K562 (cell line): ENCODE data around the gene PATL2. TPM values are rescaled to one million over a fixed set of nuclear protein-coding genes. Genes with fewer than 3 reads are reported as not detected.

Experiments
- ATAC-seq: fragments of 200-7000 bp; cut with Tn5 transposase; 3 replicates; pipeline ENCODE4 v1.9.1; 2020; ENCODE audit warnings: moderate library complexity
- BruUV-seq: library from RNA; stranded (reverse); fragments of 400-500 nt; replicated peaks from 2 replicates; lab custom pipeline; 2021; lab: Mats Ljungman, UMichigan
- CTCF ChIA-PET: fragments of 300-600 bp; formaldehyde crosslinking; extraction: SDS; loops from one replicate; lab custom pipeline; 2021; ENCODE audit warnings: low intra/inter-chr PET ratio; lab: Yijun Ruan, JAX
- POLR2A ChIA-PET: fragments of 300-600, 350-650 bp; sonication (Branson Sonifier 250); formaldehyde crosslinking; extraction: SDS; loops from one replicate; lab custom pipeline; 2021; ENCODE audit warnings: antibody characterized with exemption, inconsistent platforms; lab: Yijun Ruan, JAX
- DNase-seq, 4 experiments: peaks; one replicate each; pipeline versions ENCODE4 v3.0.0 to v3.0.0-alpha.2; 2011 to 2018; ENCODE audit warnings: low spot score in 3 of 4, mixed read lengths in 3 of 4; ENCODE audit errors: extremely low read depth in 1 of 4
- FAIRE-seq: peaks from 2 replicates; lab custom pipeline; 2011; peaks lifted over from hg19 to GRCh38; lab: Jason Lieb, UNC
- H2AFZ ChIP-seq: 2 replicates; pipeline ENCODE4 v1.6.0; 2011; ENCODE audit warnings: low read depth, low read length, control low read depth, inconsistent platforms
- H3K27ac ChIP-seq: fragments of 200-600 bp; 3 replicates; pipeline ENCODE4 v1.8.0; 2011; ENCODE audit warnings: low read depth, mild to moderate bottlenecking, control low read depth, inconsistent platforms, low read length, moderate library complexity, mixed read lengths; ENCODE audit errors: extremely low read depth
- H3K27me3 ChIP-seq, 2 experiments: fragments of 300-600 bp in 1 of 2; 2 replicates in 1 of 2; 3 replicates in 1 of 2; pipeline versions ENCODE4 v1.6.0 to v1.8.0; 2011; ENCODE audit warnings: inconsistent platforms in 2 of 2, low read length in 2 of 2, mild to moderate bottlenecking in 1 of 2, mixed read lengths in 1 of 2, moderate library complexity in 1 of 2; ENCODE audit not compliant: control insufficient read depth in 2 of 2, insufficient read depth in 2 of 2
- H3K36me3 ChIP-seq: fragments of 300-600 bp; 3 replicates; pipeline ENCODE4 v1.8.0; 2011; ENCODE audit warnings: mild to moderate bottlenecking, low read length, inconsistent platforms; ENCODE audit not compliant: control insufficient read depth, insufficient read depth
- H3K4me1 ChIP-seq, 2 experiments: fragments of 200-600 bp in 1 of 2; replicated peaks in 1 of 2; 2 replicates in 1 of 2; 3 replicates in 1 of 2; pipeline versions ENCODE4 v1.5.1 to v1.8.0; 2011; ENCODE audit warnings: inconsistent platforms in 2 of 2, low read length in 2 of 2, mild to moderate bottlenecking in 1 of 2, mixed read lengths in 1 of 2, moderate library complexity in 1 of 2; ENCODE audit not compliant: control insufficient read depth in 2 of 2, insufficient read depth in 2 of 2
- H3K4me2 ChIP-seq: 2 replicates; pipeline ENCODE4 v1.6.1; 2011; ENCODE audit warnings: low read length, control low read depth, inconsistent platforms, mixed read lengths; ENCODE audit not compliant: insufficient read depth
- H3K4me3 ChIP-seq: fragments of 200-600 bp; sonication (generic), shearing (Covaris generic); 2 replicates; pipeline ENCODE4 v1.5.1; 2016; ENCODE audit warnings: control low read depth, inconsistent platforms
- H3K79me2 ChIP-seq: fragments of 200-600 bp; 3 replicates; pipeline ENCODE4 v1.8.0; 2011; ENCODE audit warnings: low read length, inconsistent platforms; ENCODE audit not compliant: control insufficient read depth, insufficient read depth
- H3K9ac ChIP-seq, 2 experiments: 2 replicates each; pipeline versions ENCODE4 v1.6.0 to v1.6.1; 2011; ENCODE audit warnings: low read depth in 2 of 2, low read length in 2 of 2, control low read depth in 1 of 2, inconsistent platforms in 1 of 2, mild to moderate bottlenecking in 1 of 2, mixed read lengths in 1 of 2; ENCODE audit not compliant: insufficient read depth in 1 of 2
- H3K9me1 ChIP-seq: one replicate; pipeline ENCODE4 v1.6.0; 2011; ENCODE audit warnings: inconsistent platforms, mild to moderate bottlenecking, low read length, moderate library complexity; ENCODE audit not compliant: control insufficient read depth, insufficient read depth
- H3K9me3 ChIP-seq: replicated peaks from 2 replicates; pipeline ENCODE4 v1.5.1; 2011; ENCODE audit warnings: low read depth, low read length, inconsistent platforms; ENCODE audit not compliant: control insufficient read depth, insufficient read depth
- H4K20me1 ChIP-seq: replicated peaks from 2 replicates; pipeline ENCODE4 v1.6.1; 2011; ENCODE audit warnings: low read length, inconsistent platforms, mixed read lengths; ENCODE audit not compliant: control insufficient read depth, insufficient read depth
- IRF2 ChIP-seq: sonication (generic); formaldehyde crosslinking; IDR thresholded peaks from 2 replicates; pipeline ENCODE4 v1.8.1; 2022; ENCODE audit warnings: mild to moderate bottlenecking, missing genetic modification reagents
- MECOM ChIP-seq: fragments of 250-450 bp; sonication (Bioruptor Pico); IDR thresholded peaks from 2 replicates; pipeline ENCODE4 v1.8.0; 2022; ENCODE audit warnings: inconsistent platforms
- POLR2G ChIP-seq: fragments of 200-400 bp; formaldehyde crosslinking; IDR thresholded peaks from 2 replicates; pipeline ENCODE4 v1.6.1; 2017; ENCODE audit warnings: low read depth, mild to moderate bottlenecking, antibody characterized with exemption, low read length, moderate library complexity
- RBBP5 ChIP-seq: fragments of 200-600 bp; sonication (generic); IDR thresholded peaks from 2 replicates; pipeline ENCODE4 v1.6.1; 2012; ENCODE audit warnings: borderline replicate concordance, mild to moderate bottlenecking, low read length, control low read depth, inconsistent platforms; ENCODE audit not compliant: insufficient read depth, poor library complexity, severe bottlenecking
- SPI1 ChIP-seq: IDR thresholded peaks from 2 replicates; pipeline ENCODE4 v1.6.1; 2011; ENCODE audit warnings: low read depth, low read length, control low read depth, borderline replicate concordance
- ZBTB8A ChIP-seq: fragments of 450-650 bp; IDR thresholded peaks from 2 replicates; pipeline ENCODE4 v1.6.1; 2018; ENCODE audit warnings: mild to moderate bottlenecking, moderate library complexity; ENCODE audit not compliant: partially characterized antibody
- WGBS: fragments of 100-300 bp; shearing (Covaris generic); methylation state at CpG from one replicate; pipeline ENCODE4 v1.1.6; 2016; ENCODE audit warnings: low coverage, mixed read lengths; ENCODE audit not compliant: insufficient coverage; ENCODE audit errors: missing lambda C conversion rate; 5-methylcytosine and 5-hydroxymethylcytosine counted together
- in situ Hi-C: fragments of 300-500 bp; cut with MboI; formaldehyde crosslinking; loops from 4 replicates; pipeline ENCODE4 v1.15.0; 2018; ENCODE audit warnings: inconsistent platforms, mixed read lengths
- intact Hi-C: fragments of 100-400 bp; cut with micrococcal nuclease; formaldehyde crosslinking; loops from 2 replicates; pipeline ENCODE4 v1.14.2; 2022
- polyA plus RNA-seq, 8 experiments: library from polyadenylated mRNA; depleted of rRNA in 4 of 8; stranded (reverse) in 5 of 8; unstranded in 3 of 8; fragments of >200 nt; fragmentation: Nextera tagmentation in 2 of 8; fragmentation: Illumina TruSeq in 1 of 8; extraction: Ambion mirVana in 2 of 8; extraction: Trizol in 1 of 8; gene quantifications; 2 replicates each; pipeline versions ENCODE4 v1.2.1 to v1.2.3, GENCODE V29; 2011 to 2014; ENCODE audit warnings: inconsistent platforms in 1 of 8, missing spikeins in 1 of 8
- total RNA-seq, 7 experiments: library from RNA; depleted of rRNA in 6 of 7; stranded (reverse); fragments of >200 nt in 6 of 7; fragmentation: Illumina TruSeq in 2 of 7; extraction: Trizol in 2 of 7; gene quantifications; 2 replicates each; pipeline versions ENCODE4 v1.2.1 to v1.2.3, GENCODE V29; 2011 to 2021; ENCODE audit warnings: low replicate concordance in 1 of 7
- TF ChIP-seq, protein P1 (sequence below): fragments of 450-650 bp; IDR thresholded peaks from 2 replicates; pipeline ENCODE4 v1.7.0; 2016; ENCODE audit warnings: borderline replicate concordance
- TF ChIP-seq, protein P2 (sequence below): fragments of 450-650 bp; conservative IDR thresholded peaks from 2 replicates; pipeline ENCODE4 v1.6.1; 2016; ENCODE audit warnings: missing genetic modification characterization, low read depth, mild to moderate bottlenecking, missing compliant biosample characterization, moderate library complexity
- TF ChIP-seq, protein P3 (sequence below): fragments of 250-450 bp; sonication (Bioruptor Pico); IDR thresholded peaks from 2 replicates; pipeline ENCODE4 v1.9.0; 2021; ENCODE audit warnings: mild to moderate bottlenecking, inconsistent platforms
- TF ChIP-seq, protein P4 (sequence below): sonication (generic); formaldehyde crosslinking; IDR thresholded peaks from 2 replicates; pipeline ENCODE4 v1.8.0; 2022; ENCODE audit warnings: mild to moderate bottlenecking, missing genetic modification reagents

The PATL2 gene
- total and polyA plus RNA-seq, 9 of the 15 experiments (the other 6 are each of a cell fraction or from before 2014, with no cell fraction given): 0.42 to 1.1 (median 0.86) TPM

DNA sequence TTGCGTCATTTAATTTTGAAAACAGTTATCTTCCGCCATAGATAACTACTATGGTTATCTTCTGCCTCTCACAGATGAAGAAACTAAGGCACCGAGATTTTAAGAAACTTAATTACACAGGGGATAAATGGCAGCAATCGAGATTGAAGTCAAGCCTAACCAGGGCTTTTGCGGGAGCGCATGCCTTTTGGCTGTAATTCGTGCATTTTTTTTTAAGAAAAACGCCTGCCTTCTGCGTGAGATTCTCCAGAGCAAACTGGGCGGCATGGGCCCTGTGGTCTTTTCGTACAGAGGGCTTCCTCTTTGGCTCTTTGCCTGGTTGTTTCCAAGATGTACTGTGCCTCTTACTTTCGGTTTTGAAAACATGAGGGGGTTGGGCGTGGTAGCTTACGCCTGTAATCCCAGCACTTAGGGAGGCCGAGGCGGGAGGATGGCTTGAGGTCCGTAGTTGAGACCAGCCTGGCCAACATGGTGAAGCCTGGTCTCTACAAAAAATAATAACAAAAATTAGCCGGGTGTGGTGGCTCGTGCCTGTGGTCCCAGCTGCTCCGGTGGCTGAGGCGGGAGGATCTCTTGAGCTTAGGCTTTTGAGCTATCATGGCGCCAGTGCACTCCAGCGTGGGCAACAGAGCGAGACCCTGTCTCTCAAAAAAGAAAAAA, 1.4 kb upstream of the PATL2 start:
- peak overlapping the region; percentile 96 for H2AFZ ChIP-seq
- peaks cover 3% of the 10 kb centered on the region for H3K9me1 ChIP-seq
- H3K36me3 ChIP-seq: peaks cover 34% of the 10 kb centered on the region
- in situ Hi-C loops: no loop called here
- H3K4me1 ChIP-seq: peaks cover 5 to 14% of the 10 kb centered on the region in 2 experiments; a peak in 4 of 5 replicates
- peak overlapping the region; percentile 78 to 88 for H3K9ac ChIP-seq
- ATAC-seq (peak; percentile 61), FAIRE-seq (peak; percentile 80), DNase-seq (peak in 3 of 4 experiments; percentile 15 to 85 (median 59))
- intact Hi-C loops: loop anchor here (1.0 to 10.0 kb wide), 4 partner anchors 26 to 212 kb away; partner anchors contain the start of gene SPG11
- BruUV-seq: no TSS peak
- 0 out of 2 replicates have a peak, but pooled peaks cover 4% of the 10 kb centered on the region for H4K20me1 ChIP-seq
- H3K4me2 ChIP-seq: peak overlapping the region; percentile 86
- ChIA-PET CTCF (interaction anchor here (0.7 kb wide), 4 partner anchors 16 to 213 kb away, joined by 3 to 4 read pairs (median 3); no protein-coding TSS in a partner anchor), POLR2A (interaction anchor here (0.5 to 5.4 kb wide), 23 partner anchors 12 to 868 kb away, joined by 3 to 136 read pairs (median 5); partner anchors contain the start of genes SPG11 and TRIM69)
- H3K27ac ChIP-seq: peak overlapping the region; percentile 90
- peaks cover 49% of the 10 kb centered on the region for H3K79me2 ChIP-seq
- WGBS: under 1% methylated on average over 24 of the region's 24 CpGs
- H3K27me3 ChIP-seq: no peaks in the 10 kb centered on the region
- H3K4me3 ChIP-seq: peak overlapping the region; percentile 74
- H3K9me3 ChIP-seq: no peaks in the 10 kb centered on the region
- peak; percentile 5 for TF ChIP-seq RBBP5
- TF ChIP-seq, protein P1, sequence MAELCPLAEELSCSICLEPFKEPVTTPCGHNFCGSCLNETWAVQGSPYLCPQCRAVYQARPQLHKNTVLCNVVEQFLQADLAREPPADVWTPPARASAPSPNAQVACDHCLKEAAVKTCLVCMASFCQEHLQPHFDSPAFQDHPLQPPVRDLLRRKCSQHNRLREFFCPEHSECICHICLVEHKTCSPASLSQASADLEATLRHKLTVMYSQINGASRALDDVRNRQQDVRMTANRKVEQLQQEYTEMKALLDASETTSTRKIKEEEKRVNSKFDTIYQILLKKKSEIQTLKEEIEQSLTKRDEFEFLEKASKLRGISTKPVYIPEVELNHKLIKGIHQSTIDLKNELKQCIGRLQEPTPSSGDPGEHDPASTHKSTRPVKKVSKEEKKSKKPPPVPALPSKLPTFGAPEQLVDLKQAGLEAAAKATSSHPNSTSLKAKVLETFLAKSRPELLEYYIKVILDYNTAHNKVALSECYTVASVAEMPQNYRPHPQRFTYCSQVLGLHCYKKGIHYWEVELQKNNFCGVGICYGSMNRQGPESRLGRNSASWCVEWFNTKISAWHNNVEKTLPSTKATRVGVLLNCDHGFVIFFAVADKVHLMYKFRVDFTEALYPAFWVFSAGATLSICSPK: 0 out of 2 replicates have a peak, but pooled peaks have one; percentile 30
- peak; percentile 96 for TF ChIP-seq IRF2 (CRISPR knock-in tag)
- no peak for TF ChIP-seq ZBTB8A
- TF ChIP-seq, protein P2, sequence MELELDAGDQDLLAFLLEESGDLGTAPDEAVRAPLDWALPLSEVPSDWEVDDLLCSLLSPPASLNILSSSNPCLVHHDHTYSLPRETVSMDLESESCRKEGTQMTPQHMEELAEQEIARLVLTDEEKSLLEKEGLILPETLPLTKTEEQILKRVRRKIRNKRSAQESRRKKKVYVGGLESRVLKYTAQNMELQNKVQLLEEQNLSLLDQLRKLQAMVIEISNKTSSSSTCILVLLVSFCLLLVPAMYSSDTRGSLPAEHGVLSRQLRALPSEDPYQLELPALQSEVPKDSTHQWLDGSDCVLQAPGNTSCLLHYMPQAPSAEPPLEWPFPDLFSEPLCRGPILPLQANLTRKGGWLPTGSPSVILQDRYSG (tag): no peak
- peak; percentile 53; the same call in 1 of the 2 replicates for TF ChIP-seq POLR2G
- TF ChIP-seq, protein P3, sequence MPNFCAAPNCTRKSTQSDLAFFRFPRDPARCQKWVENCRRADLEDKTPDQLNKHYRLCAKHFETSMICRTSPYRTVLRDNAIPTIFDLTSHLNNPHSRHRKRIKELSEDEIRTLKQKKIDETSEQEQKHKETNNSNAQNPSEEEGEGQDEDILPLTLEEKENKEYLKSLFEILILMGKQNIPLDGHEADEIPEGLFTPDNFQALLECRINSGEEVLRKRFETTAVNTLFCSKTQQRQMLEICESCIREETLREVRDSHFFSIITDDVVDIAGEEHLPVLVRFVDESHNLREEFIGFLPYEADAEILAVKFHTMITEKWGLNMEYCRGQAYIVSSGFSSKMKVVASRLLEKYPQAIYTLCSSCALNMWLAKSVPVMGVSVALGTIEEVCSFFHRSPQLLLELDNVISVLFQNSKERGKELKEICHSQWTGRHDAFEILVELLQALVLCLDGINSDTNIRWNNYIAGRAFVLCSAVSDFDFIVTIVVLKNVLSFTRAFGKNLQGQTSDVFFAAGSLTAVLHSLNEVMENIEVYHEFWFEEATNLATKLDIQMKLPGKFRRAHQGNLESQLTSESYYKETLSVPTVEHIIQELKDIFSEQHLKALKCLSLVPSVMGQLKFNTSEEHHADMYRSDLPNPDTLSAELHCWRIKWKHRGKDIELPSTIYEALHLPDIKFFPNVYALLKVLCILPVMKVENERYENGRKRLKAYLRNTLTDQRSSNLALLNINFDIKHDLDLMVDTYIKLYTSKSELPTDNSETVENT (CRISPR knock-in tag): no peak
- TF ChIP-seq, protein P4, sequence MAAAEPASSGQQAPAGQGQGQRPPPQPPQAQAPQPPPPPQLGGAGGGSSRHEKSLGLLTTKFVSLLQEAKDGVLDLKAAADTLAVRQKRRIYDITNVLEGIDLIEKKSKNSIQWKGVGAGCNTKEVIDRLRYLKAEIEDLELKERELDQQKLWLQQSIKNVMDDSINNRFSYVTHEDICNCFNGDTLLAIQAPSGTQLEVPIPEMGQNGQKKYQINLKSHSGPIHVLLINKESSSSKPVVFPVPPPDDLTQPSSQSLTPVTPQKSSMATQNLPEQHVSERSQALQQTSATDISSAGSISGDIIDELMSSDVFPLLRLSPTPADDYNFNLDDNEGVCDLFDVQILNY: no peak
- TF ChIP-seq SPI1: peak; percentile 60
- no peak for TF ChIP-seq MECOM (CRISPR knock-in tag)
